ENCODE data around the gene KRT76.

DNA sequence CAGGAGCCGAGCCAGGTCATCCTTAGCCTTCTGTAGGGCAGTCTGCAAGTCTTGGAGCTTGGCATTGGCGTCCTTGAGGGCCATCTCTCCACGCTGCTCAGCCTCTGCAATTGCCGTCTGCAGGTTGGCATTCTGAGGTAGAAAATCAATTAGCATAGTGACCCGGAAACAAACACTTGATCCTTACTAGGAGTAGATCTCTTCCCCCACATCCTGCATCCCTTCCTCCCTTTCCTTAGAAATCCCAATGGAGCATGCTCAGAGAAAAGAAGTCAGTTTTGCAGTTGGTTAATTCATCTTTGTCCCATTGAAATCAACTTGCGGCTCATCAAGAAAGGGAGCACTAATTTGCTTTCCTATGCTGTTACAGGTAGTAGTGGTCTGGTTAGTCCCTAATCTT, 6.1 kb downstream of the KRT76 start:
- TF ChIP-seq, protein P1, sequence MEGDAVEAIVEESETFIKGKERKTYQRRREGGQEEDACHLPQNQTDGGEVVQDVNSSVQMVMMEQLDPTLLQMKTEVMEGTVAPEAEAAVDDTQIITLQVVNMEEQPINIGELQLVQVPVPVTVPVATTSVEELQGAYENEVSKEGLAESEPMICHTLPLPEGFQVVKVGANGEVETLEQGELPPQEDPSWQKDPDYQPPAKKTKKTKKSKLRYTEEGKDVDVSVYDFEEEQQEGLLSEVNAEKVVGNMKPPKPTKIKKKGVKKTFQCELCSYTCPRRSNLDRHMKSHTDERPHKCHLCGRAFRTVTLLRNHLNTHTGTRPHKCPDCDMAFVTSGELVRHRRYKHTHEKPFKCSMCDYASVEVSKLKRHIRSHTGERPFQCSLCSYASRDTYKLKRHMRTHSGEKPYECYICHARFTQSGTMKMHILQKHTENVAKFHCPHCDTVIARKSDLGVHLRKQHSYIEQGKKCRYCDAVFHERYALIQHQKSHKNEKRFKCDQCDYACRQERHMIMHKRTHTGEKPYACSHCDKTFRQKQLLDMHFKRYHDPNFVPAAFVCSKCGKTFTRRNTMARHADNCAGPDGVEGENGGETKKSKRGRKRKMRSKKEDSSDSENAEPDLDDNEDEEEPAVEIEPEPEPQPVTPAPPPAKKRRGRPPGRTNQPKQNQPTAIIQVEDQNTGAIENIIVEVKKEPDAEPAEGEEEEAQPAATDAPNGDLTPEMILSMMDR (IDR thresholded peaks at IDR 0.05; ENCODE audit: low read length), result no peak
- no peak for TF ChIP-seq EZH2 (IDR thresholded peaks at IDR 0.05; ENCODE audit: borderline replicate concordance, low read length)
